Fibroblast of the aortic adventitia (primary cell): Measurements from ENCODE around the gene KCNB1. TPM values are rescaled to one million over a fixed set of nuclear protein-coding genes. Genes with fewer than 3 reads are reported as not detected.
A peak's percentile ranks its signal among the peaks of the same experiment; 100 is the strongest.

Experiments
- DNase-seq: peaks from one replicate; pipeline ENCODE4 v3.0.0-alpha.2; 2010; ENCODE audit warnings: low read depth
- H3K4me3 ChIP-seq: 2 replicates; pipeline ENCODE4 v1.5.1; 2011; ENCODE audit warnings: low read depth, mild to moderate bottlenecking, control low read depth, low read length, moderate library complexity
- CTCF ChIP-seq: IDR thresholded peaks from 2 replicates; pipeline ENCODE4 v1.5.1; 2011; ENCODE audit warnings: mild to moderate bottlenecking, low read length, control low read depth, inconsistent platforms; ENCODE audit not compliant: insufficient read depth
- total RNA-seq: library from RNA; depleted of rRNA; stranded (reverse); fragments of >200 nt; gene quantifications from 2 replicates; pipeline ENCODE4 v1.2.3, GENCODE V29; 2012; ENCODE audit warnings: low replicate concordance

Gene KCNB1
- total RNA-seq, 1 donor: 0.27 TPM

GRCh38 chr20:49437057-49437456, 45.4 kb downstream of the KCNB1 start:
- no peak for TF ChIP-seq CTCF

GRCh38 chr20:49435639-49436038, 46.8 kb downstream of the KCNB1 start:
- no peak for DNase-seq
- H3K4me3 ChIP-seq: no peak overlapping the region
- no peak for TF ChIP-seq CTCF

More at GRCh38 chr20:49437057-49437456, 45.4 kb downstream of the KCNB1 start:
- DNase-seq: no peak
- H3K4me3 ChIP-seq: no peak overlapping the region

- H3K4me3 ChIP-seq: no peak overlapping the region
- DNase-seq: no peak
- no peak for TF ChIP-seq CTCF
Measured at GRCh38 chr20:49433333-49433732, 49.1 kb downstream of the KCNB1 start.

- no peak for DNase-seq
- no peak for TF ChIP-seq CTCF
- H3K4me3 ChIP-seq: no peak overlapping the region
Measured at GRCh38 chr20:49432550-49432949, 49.9 kb downstream of the KCNB1 start.

GRCh38 chr20:49431329-49431728, 51.1 kb downstream of the KCNB1 start:
- H3K4me3 ChIP-seq: no peak overlapping the region
- no peak for TF ChIP-seq CTCF
- peak; percentile 15 for DNase-seq

GRCh38 chr20:49430320-49430719, 52.1 kb downstream of the KCNB1 start:
- no peak for TF ChIP-seq CTCF
- no peak overlapping the region for H3K4me3 ChIP-seq
- no peak for DNase-seq

GRCh38 chr20:49427751-49428518, 54.5 kb downstream of the KCNB1 start:
- no peak for TF ChIP-seq CTCF
- DNase-seq: no peak
- H3K4me3 ChIP-seq: no peak overlapping the region
